Adipocyte (in vitro differentiated cells): ENCODE data around the gene NWD2.

ENCODE experiments used
- DNase-seq: peaks from one replicate; pipeline ENCODE4 v3.0.0-alpha.2; 2015; ENCODE audit warnings: low read depth
- H3K27me3 ChIP-seq: replicated peaks from 2 replicates; pipeline ENCODE4 v1.7.0; 2013; ENCODE audit warnings: mild to moderate bottlenecking, low read length, moderate library complexity; ENCODE audit not compliant: control insufficient read depth, insufficient read depth
- H3K36me3 ChIP-seq: 2 replicates; pipeline ENCODE4 v1.7.0; 2013; ENCODE audit warnings: low read length, mild to moderate bottlenecking, moderate library complexity; ENCODE audit not compliant: control insufficient read depth, insufficient read depth, severe bottlenecking
- H3K4me1 ChIP-seq: 2 replicates; pipeline ENCODE4 v1.7.0; 2013; ENCODE audit warnings: mild to moderate bottlenecking, low read length, moderate library complexity; ENCODE audit not compliant: control insufficient read depth, insufficient read depth
- H3K4me3 ChIP-seq: 2 replicates; pipeline ENCODE4 v1.7.0; 2013; ENCODE audit warnings: mild to moderate bottlenecking, low read length, moderate library complexity
- H3K9ac ChIP-seq: 2 replicates; pipeline ENCODE4 v1.7.0; 2013; ENCODE audit warnings: mild to moderate bottlenecking, low read length, moderate library complexity
- H3K9me3 ChIP-seq: 2 replicates; pipeline ENCODE4 v1.7.0; 2013; ENCODE audit warnings: mild to moderate bottlenecking, low read length, moderate library complexity; ENCODE audit not compliant: control insufficient read depth

NWD2 gene

DNA sequence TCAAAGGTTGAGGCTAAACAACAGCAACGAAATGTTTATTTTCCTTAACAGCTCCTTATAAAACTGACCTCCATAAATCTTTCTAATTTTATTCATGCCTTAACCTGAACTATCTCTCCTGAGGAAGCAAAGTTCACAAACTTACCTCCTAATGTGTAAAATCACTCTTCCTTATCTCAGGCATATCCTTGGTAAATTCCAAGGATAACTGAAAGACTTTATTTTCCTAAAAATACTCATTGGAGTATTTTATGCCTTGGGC, 197.4 kb downstream of the NWD2 start:
- H3K27me3 ChIP-seq: peaks cover 14% of the 10 kb centered on the region
- no peak overlapping the region for H3K9ac ChIP-seq
- no peak overlapping the region for H3K4me3 ChIP-seq
- no peaks in the 10 kb centered on the region for H3K9me3 ChIP-seq
- DNase-seq: no peak
- no peaks in the 10 kb centered on the region for H3K36me3 ChIP-seq
- H3K4me1 ChIP-seq: peaks cover 3% of the 10 kb centered on the region

DNA sequence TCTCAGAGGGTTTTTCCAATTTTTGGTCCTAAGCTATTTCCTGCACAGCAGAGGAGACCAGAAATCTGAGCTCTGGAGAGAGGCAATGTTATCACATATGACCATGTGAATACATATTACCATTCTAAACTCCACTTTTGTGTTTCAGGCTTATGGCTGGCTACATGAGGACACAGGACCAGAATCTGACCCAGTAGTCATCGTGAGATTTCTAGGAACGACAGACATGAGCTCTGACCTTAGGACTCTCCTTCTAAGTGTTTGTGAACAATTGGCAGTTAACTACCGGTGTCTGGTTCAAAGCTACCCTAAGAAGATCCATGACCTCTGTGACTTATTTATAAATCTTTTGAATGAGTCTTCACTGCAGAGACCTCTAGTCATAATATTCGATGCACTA, 198.6 kb downstream of the NWD2 start:
- no peak overlapping the region for H3K9ac ChIP-seq
- no peaks in the 10 kb centered on the region for H3K9me3 ChIP-seq
- no peak for DNase-seq
- no peaks in the 10 kb centered on the region for H3K36me3 ChIP-seq
- peaks cover 3% of the 10 kb centered on the region for H3K4me1 ChIP-seq
- H3K27me3 ChIP-seq: peaks cover 14% of the 10 kb centered on the region
- H3K4me3 ChIP-seq: no peak overlapping the region

DNA sequence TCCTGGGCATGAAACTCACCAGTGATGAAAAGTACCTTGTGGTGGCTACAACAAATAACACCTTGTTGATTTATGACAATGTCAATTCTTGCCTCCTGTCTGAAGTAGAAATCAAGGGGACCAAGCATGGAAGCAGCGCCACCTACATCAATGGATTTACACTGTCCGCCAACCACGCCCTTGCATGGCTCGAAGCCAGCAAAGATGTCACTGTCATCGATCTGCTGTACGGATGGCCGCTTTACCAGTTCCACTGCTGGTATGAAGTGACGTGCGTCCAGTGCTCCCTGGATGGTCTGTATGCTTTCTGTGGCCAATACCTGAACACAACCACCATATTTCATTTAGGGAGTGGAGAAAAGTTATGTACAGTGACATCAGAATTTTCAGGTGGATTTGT, 200.5 kb downstream of the NWD2 start:
- peaks cover 24% of the 10 kb centered on the region for H3K27me3 ChIP-seq

DNA sequence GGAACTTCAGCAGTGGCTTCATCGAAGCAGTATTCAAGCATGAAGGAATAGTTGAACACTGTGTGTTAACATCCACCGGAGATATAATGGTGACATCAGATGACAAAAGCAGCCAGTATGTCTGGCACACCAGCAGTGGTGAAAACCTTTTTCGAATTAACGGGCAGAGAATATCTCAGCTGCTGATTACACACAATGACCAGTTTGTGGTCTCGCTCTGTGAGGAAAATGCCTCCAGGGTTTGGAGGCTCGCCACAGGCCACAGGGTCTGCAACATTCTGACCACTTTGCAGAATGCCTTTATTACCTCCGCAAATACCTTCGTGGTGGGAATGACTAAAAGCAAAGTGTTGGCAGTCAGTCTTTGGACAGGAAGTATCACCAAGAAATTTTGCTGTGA, 201.5 kb downstream of the NWD2 start:
- Histone ChIP-seq H3K36me3 (no peaks in the 10 kb centered on the region), H3K4me3 (no peak overlapping the region), H3K4me1 (no peaks in the 10 kb centered on the region), H3K9ac (no peak overlapping the region), H3K9me3 (no peaks in the 10 kb centered on the region), H3K27me3 (peaks cover 30% of the 10 kb centered on the region)
- DNase-seq: no peak

More for the DNA sequence above, 200.5 kb downstream of the NWD2 start:
- H3K36me3 ChIP-seq: no peaks in the 10 kb centered on the region
- H3K9me3 ChIP-seq: no peaks in the 10 kb centered on the region
- DNase-seq: no peak
- H3K4me1 ChIP-seq: no peaks in the 10 kb centered on the region
- no peak overlapping the region for H3K9ac ChIP-seq
- no peak overlapping the region for H3K4me3 ChIP-seq

DNA sequence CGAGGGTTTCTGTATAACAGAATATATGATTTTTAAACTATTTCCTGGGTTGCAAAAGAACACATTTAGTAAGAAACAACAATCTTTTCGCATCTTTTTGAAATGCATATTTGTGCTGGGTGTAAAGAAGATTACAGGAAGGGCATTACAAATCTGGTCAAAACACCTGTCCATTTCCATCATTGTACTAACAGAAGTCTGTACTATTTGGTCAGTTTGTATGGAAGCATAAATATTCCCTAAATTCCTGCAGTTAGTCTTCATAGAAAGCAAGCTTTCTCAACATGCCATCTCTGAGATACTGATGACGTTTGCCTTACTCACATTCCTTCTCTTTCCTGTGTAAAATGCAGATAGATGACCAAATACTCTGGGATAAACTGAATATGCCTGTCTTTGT, 203.3 kb downstream of the NWD2 start:
- H3K4me3 ChIP-seq: no peak overlapping the region
- no peak for DNase-seq
- peaks cover 31% of the 10 kb centered on the region for H3K27me3 ChIP-seq
- H3K9ac ChIP-seq: no peak overlapping the region
- no peaks in the 10 kb centered on the region for H3K36me3 ChIP-seq
- no peaks in the 10 kb centered on the region for H3K9me3 ChIP-seq
- H3K4me1 ChIP-seq: no peaks in the 10 kb centered on the region

DNA sequence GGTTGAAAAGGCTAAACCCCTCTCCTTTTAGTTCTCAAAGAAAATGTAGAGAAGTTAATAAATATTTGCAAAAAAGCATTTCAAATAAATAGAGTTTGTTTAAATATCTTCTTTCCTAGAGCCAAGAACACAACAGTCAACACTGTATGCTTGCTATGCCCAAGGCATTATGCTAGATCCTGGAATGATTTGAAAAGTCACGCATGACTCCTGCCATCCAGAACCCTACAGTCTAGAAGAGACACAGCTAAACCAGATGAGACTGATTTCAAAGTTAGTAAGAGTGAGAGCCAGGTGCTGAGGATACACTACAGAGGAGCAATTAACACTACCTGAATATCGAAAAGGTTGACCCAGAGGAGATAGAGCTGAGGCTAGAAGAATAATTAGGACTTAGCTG, 205.8 kb downstream of the NWD2 start:
- no peaks in the 10 kb centered on the region for H3K36me3 ChIP-seq
- no peak overlapping the region for H3K4me3 ChIP-seq
- H3K9me3 ChIP-seq: no peaks in the 10 kb centered on the region
- peaks cover 8% of the 10 kb centered on the region for H3K4me1 ChIP-seq
- H3K27me3 ChIP-seq: peaks cover 47% of the 10 kb centered on the region
- no peak overlapping the region for H3K9ac ChIP-seq
- DNase-seq: no peak

DNA sequence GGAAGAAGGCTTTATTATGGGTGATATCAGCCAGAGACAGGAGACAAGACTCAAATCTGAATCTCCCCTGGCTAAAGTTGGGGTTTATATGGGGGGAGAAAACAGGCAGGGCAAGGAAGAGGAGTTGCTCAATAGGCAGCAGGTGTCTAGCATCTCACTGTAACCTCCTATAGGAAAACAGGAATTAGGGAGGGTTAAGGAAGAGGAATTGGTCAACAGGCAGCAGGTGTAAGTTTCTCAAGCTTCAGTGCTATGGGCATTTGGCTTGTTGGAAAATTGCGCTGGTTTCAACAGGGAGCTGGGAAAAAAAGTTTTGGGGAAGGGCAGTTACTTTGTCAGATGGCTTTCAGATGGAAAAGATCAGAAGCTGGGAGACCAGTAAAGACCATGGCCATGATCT, 206.4 kb downstream of the NWD2 start:
- peaks cover 8% of the 10 kb centered on the region for H3K4me1 ChIP-seq
- no peak overlapping the region for H3K4me3 ChIP-seq
- H3K9ac ChIP-seq: no peak overlapping the region
- no peak for DNase-seq
- H3K27me3 ChIP-seq: peaks cover 53% of the 10 kb centered on the region
- H3K9me3 ChIP-seq: no peaks in the 10 kb centered on the region
- H3K36me3 ChIP-seq: no peaks in the 10 kb centered on the region

DNA sequence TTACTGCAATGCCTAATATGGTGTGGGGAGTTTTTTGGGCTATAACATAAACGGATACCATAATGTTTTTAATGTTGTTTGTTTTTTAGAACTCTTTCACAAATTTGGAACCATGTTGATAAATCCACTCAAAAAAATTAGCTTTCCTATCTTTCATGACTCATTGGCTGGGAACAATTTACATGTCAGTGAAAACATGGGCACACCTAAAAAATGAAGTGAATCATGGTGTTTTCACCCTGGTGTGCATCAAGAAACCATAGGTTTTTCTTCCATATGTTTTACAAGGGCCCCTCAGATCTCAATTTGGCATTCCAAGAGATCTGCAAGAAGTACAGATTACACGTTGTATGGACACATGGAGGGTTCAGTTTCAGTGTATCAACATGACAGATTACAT, 207.1 kb downstream of the NWD2 start:
- Histone ChIP-seq H3K9ac (no peak overlapping the region), H3K36me3 (no peaks in the 10 kb centered on the region), H3K27me3 (peaks cover 60% of the 10 kb centered on the region), H3K9me3 (no peaks in the 10 kb centered on the region), H3K4me1 (peaks cover 8% of the 10 kb centered on the region), H3K4me3 (no peak overlapping the region)
- DNase-seq: no peak

DNA sequence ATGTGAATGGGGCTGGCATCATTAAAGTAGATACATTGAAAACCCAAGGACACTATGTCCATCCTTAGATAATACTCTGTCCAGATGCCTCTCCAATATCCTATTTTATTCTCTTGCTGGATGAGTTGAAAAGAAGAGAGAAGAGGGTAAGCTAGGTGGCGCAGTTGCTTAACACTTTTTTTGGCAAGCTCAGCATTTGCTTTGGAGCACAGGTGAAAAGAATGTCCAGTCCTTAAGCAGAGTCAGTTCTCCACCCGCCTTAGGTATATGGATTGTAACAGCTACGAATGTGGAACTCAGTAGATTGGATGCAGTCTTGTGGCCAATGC, 208.4 kb downstream of the NWD2 start:
- H3K4me1 ChIP-seq: peaks cover 8% of the 10 kb centered on the region
- peak; percentile 50 for DNase-seq
- no peaks in the 10 kb centered on the region for H3K36me3 ChIP-seq
- no peaks in the 10 kb centered on the region for H3K9me3 ChIP-seq
- H3K4me3 ChIP-seq: no peak overlapping the region
- H3K27me3 ChIP-seq: peaks cover 68% of the 10 kb centered on the region
- no peak overlapping the region for H3K9ac ChIP-seq

DNA sequence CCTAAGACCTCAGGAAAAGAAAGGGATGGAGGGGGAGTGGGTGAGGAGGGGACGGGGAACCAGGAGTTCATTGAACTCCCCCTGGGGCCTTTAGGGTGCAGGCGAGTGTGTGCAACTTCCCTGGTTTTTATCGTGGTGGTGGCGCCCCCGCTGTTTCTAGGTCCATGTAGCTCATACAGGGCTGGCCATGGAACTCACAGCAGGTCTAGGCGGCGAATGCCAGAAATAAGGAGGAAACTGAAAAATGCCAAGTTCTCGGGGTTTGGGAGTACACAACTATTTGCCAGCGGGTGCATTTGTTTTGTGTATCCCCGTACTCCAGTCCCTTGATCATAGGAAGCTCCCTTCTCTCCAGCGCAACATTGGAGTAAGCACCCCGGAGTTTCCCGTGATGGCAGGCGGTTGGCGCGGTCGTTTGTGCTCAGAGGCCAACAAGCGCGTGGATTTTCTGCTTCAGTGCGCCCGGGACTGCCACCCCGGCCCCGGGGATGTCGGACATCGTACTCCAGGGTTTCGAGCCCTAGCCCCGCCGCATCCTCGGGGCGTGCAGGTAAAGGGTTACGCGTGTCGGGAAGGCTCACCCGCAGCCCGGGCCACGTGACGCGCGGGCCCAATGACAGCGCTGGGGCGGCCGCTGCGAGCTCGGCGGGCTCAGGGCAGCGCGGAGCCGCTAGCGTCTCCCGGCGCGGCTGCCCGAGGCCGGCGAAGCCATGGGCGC, 208.9 kb downstream of the NWD2 start:
- Histone ChIP-seq H3K36me3 (no peaks in the 10 kb centered on the region), H3K4me3 (peak overlapping the region; percentile 75), H3K9ac (no peak overlapping the region), H3K4me1 (peaks cover 8% of the 10 kb centered on the region), H3K27me3 (peaks cover 68% of the 10 kb centered on the region), H3K9me3 (peaks cover 4% of the 10 kb centered on the region)
- peak; percentile 41 for DNase-seq

DNA sequence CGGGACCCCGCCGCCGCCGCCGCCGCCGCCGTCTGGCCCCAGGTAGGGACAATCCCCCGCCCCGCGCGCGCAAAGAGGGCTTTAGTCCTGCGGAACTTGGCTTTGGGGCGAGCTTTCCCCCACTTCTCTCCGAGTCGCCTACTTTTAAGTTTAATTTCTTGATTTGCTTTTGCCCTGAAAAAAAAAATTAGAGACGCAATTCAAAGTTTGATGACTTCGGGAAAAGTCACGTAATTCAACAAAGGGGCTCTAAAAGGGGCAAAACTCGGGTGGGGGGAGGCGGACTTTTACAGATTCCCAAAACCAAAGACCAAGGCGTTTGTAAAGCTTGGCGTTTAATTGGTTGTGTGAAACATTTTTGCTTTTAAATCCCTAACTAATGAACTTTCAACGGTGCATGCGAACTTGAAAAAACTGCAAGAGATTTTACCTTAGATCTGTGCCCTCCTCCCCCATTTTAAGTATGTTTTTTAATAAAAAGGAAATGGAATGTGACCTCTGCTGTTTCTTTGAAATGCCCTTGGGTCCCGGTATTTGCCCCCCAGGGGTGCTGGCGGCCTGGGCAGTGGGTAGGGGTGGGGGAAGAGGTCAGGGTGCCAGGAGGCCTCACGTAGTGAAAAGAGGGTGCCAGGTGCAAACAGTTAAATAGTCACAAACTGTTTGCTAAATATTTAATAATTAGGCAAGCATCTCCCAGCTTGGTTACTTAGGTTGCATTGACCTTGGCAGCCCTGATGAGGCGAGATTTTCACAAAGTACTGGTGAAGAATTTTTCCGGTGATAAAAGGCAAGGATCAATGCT, 209.7 kb downstream of the NWD2 start:
- H3K27me3 ChIP-seq: peaks cover 64% of the 10 kb centered on the region
- no peaks in the 10 kb centered on the region for H3K36me3 ChIP-seq
- DNase-seq: no peak
- peak overlapping the region; percentile 37 for H3K4me3 ChIP-seq
- peaks cover 8% of the 10 kb centered on the region for H3K4me1 ChIP-seq
- peaks cover 9% of the 10 kb centered on the region for H3K9me3 ChIP-seq
- H3K9ac ChIP-seq: no peak overlapping the region
